Measurements from ENCODE around the gene NBEA.

The NBEA gene

DNA sequence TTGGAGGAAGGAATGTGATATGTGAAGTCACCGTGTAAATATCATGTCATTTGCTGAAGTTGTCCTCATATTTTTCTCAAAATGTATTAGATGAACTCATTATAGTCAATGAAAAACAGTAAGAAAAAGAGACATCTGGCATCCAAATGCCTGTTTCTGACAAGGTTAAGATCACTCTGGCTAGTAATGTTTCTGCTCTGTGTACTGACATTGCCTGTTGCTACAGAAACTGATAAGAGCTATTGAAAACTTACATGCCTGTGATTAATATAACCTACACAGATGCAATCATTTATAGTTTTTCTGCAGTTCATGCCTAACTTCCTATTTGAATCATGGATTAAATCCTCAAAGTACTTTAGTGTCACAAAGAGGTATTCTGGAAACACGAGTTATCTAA is 249.8 kb downstream of the NBEA start:
- DNase-seq, result no peak

DNA sequence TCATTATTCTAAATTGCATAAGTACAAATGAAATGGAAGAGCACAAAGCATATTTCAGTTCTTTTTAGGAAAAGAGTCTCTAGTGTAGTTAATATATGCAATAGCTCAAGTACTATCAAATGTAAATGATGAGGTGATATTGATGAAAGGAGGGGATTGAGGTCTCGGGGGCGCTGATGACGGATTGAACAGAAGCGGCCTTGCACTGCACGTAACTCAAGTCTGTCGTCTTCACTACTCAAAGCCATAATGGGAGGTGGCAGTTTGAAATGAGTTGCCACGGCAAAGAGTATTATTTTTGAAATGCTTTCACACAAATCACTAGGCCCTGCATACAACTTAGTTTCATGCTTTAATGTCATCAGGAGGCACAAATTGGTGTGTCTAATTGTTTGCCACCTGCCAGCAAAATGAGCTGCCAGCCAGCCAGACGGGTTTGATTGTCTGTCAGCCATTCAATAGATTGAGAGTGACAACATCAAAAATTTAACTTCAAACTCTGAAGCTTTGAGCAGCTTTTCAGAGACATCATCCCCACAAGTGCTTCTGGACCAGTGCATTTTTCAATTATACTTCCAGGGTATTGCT is 256.6 kb downstream of the NBEA start:
- no peak for DNase-seq

DNA sequence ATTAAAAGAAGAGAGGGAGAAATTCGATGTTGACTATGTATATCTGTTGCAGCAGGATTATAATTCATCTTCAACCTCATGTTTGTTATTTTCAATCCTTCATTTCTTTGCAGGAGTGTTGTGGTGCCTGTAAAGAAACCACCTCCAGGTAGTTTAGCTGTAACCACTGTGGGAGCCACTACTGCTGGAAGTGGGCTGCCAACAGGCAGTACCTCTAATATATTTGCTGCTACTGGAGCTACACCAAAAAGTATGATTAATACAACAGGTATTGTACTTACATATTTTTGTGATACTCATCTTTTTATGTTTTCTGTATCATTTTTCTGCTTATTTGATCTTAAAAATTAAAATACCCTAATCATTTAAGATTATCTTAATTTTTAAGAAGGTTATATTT is 266.5 kb downstream of the NBEA start:
- DNase-seq, result no peak

DNA sequence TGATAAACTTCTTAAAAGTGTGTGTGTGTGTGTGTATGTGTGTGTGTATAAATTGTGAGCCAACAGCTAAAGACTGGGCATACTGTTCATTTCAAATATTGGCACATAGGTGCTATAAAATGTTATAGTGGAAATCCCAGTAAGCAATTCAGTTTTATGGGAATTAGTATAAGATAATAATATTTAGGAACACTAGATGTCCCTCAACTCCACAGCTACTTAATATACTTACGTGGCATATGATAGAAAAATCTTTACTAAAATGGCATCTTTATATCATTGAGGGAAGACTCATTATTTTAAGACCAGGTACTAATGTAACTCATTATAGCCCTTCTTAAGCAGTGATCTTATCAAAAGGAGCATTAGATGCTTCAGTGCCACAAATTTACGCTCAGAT is 268.2 kb downstream of the NBEA start:
- no peak for DNase-seq

DNA sequence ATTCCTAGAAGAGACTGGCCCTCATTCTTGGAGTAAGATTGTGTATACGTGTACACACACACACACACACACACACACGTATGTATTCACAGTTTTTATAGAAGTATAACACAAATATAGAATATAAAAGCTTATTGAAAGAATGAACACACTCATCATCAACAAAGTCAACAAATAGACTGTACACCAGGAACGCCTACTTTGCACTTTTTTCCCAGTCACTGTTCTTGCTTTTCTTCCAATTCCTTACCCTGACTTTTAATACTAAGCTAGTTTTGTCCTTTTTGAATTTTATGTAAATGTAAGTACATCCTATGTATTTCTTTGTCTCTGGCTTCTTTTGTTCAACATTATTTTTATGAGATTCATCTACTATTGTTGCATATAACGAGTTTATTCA is 269.9 kb downstream of the NBEA start:
- no peak for DNase-seq

DNA sequence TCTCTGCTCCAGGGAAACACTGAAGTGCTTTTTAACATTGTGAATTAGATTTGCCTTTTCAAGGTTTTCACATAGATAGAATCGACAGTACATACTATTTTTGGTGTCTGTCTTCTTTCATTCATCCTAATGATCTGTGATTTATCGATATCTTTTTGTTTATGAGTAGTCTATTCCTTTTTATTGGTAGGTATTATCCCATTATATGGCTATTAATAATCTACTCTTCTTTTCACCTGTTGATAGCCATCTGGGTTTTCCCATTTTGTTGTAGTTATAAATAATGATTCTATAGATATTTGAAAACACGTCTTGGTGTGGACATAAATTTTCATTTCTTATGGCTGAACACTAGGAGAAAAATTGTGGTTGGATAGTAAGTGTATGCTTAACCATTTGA is 271.8 kb downstream of the NBEA start:
- no peak for DNase-seq

DNA sequence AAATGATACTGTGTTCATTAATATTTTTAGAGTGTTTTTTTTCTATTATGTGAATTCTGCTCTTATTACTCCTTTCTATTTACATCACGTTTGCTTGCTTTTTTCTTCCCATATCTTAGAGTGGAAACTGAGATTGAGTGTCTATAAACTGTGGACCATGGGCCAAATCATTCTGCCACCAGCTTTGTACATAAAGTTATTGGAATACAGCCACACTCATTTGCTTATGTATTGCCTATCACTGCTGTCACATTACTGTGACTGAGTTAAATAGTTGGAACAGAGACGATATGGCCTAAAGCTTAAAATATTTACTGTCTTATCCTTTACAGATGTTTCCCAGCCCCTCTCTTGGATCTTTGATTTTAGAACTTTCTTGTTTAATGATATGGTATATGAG is 274.1 kb downstream of the NBEA start:
- no peak for DNase-seq

DNA sequence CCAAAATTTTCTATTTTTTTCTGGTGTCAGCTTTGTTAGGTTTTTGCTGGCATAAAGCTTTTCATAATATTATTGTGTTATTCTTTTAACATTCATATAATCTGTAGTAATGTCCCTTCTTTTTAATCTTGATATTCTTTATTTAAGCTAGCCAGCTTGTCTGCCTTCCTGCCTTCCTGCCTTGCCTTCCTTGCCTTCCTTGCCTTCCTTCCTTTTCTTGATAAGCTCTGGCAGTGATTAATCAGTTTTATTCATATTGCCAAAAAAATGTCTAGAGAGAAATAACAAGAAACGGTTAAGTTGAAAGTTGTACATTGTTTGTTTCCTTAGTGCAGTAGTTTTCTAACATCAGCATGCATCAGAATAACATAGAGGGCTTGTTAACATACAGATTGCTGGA is 277.0 kb downstream of the NBEA start:
- no peak for DNase-seq

DNA sequence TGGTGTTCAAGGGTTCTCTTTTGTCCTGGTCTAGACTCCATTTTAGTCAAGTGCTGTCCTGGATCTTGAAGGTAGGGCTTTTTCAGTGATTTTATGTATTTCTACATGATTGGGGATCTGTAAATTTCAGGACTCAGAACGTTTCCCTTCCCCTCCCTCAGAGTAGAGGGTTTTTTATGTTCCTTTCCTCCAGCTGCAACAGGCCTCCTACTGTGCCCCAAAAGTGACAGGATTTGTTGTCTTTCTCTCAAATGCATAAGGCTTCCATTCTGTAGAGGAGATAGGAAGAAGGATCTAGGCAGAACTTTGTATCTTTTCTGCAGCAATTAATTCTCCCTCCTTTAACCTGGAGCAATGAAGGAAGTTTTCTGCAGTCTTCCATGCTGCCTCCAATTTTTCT is 283.1 kb downstream of the NBEA start:
- DNase-seq, result no peak

DNA sequence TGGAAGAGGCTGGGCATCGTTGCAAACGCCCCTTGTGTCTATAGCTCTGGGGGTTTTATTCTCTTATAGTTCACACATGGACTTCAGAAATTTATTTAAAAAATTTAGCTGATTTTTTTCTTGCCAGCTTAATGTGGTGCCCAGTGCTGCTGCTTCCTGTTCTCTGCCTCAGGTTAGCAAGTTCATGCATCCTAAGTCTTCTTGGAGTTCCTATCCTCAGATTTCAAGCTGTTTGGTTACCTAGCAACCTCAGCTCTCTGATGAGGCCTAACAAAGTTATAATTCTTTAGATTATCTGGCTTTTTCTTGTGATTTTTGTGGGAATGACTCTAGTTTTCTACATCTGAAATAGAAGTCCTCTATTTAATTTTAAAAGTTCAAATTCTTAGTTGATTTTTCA is 283.5 kb downstream of the NBEA start:
- DNase-seq, result no peak

DNA sequence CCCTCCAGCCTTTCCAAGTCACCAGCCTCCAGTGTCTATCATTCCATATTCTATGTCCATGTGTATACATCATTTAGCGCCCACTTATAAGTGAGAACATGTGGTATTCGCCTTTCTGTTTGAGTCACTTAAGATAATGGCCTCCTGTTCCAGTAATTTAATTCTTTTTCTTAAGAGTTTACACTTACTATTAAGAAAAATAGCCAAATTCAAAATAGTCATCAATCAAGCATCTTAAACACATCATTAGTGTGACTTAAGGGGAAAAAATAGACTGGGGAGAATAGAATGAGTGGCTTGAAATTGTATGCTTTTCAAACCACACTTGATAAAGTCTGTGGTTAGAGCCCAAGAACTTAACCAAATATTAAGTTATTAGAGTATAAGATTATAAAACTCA is 286.5 kb downstream of the NBEA start:
- no peak for DNase-seq

DNA sequence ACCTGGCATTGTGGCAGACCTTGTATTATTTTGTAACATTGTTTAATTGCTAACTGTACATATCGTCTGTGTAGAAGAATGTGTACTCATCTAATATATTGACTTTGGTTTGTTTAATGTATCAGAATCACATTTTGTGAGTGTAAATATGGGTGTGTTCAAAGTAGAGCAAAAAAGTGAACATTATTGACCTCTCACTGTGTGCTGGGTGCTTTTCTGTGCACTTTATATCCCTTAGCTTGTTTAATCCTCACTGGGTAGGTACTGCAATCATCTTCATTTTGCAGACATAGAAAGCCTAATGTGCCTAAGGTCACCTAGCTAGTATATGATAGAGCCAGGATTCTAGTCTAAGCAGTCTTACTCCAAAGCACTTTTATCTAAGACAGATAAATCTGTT is 289.4 kb downstream of the NBEA start:
- no peak for DNase-seq

DNA sequence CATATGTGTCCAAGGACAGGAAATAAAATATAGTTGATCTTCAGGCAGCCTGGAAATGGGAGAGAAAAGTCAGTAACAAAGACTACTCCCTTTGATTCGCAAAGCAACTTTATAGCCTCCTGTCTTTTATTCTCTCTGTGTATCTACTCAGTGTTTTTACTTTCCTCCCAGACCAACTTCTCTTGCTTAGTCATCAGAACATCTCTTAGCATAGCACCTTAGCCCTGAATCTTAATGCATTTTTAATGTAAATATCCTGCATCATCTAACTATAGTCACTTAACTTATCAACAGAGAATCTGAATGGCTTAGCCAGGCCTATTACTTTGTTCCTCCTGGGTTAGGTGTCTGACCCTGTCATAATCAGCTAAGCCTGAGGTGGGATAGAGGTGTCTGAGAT is 296.2 kb downstream of the NBEA start:
- DNase-seq, result no peak

DNA sequence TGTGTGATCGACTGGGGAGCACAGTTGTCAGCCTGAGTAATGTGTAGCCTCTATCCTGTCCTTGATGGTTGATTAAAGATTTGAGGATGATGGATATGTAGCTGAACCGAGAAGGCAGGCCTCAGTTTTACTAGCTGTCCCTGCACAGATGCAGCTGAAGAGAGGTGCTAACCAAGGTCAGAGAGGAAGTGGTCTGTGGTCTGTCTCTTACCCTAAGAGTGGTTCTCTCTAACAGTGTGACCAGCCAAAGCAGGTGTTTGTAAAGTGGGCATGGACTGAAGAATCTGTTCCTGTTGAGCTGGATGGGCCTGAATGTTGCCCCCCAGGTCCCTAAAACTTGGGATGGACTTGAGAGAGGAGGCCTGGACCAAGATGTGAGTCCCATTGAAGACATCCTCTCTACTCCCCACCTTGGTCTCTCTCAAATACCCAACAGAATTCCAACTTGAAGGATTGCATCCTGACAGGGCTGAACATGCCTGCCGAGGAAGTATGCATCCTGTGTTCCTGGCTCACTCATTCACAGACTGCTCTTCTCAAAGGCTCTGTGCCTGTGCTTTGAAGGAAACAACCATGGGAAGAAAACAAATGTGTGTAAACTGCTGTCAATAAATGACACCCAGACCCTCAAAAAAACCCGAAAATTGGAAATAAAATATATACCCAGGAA is 310.6 kb downstream of the NBEA start:
- DNase-seq, result no peak

DNA sequence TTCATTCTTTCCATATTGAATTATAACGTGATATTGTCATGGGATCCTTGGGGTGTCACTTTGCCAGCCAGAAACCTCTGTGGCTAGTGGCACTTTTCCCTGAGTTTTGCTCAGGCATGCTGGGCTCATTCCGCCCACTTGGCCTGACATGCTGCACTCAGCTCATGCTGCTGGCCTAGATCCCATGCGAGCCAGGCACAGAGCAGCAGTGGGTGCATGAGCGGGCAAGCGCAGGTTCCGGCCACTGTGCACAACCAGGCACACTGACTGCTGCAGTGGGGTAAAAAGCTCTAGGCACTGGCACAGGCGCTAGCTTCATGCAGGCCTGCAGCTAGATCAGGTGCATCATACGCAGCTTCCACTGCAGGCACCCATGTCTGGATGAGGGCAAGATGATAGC is 313.2 kb downstream of the NBEA start:
- DNase-seq, result no peak

DNA sequence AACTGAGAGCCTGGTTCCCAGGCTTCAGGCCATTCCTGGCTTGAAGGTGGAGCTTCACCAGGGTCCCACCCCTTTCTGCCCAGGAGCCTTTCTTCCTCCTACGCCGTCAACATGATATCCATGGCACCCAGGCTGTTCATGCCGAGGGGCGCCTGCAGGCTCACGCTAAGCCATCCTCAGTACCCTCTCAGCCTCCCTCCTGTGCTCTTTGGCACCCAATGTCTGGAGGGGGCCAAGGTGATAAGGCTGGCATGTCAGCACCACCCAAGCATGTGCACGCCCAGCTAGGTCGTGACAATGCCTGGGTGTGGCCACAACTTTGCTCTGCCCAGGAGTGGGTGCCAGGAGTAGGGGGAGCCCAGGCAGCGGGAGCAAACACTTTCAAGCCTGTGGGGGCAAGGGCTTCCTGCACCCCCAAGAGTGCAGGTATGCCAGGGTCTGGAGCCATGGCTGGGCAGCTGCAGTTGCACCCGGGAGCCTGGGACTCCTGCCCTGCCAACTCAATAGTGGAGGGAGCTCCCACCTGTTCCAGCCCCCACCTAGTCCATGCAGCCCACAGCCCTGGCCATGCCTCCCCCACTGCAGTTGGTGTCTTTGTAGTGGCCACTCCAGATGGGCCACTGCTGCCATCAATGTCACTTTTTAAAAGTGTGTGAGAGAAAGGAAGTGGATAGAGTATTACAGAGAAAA is 314.5 kb downstream of the NBEA start:
- no peak for DNase-seq

DNA sequence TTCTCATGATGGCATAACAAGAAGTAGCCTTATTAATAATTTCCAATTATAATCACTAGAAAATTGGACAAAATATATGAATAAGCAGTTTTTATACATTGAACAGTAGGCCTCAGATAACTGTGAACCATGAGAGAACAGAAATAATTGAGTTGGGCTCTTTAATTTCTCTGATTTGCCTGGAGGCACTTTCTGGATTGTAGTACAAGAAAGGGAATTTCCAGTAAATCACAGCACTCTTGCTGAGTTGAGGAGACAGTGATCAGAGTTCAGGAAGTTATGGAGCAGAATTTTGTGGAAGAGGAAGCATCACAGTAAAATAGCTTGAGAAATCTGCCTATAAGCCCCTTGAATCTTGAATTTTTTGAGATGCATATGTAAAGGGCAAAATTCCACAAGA is 318.2 kb downstream of the NBEA start:
- DNase-seq, result no peak

DNA sequence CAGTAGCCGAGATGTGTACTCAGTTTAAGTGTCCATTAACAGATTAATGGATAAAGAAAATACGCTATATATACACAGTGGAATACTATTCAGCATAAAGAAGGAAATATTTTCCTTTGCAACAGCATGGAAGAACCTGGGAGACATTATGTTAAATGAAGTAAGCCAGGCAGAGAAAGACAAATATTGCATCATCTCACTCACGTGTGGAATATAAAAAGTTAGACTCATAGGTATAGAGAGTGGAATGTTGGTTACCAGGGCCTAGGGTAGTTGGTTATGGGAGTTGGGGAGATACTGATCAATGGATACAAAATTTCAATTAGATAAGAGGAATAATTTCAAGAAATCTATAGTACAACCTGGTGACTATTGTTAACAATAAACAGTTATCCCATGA is 324.3 kb downstream of the NBEA start:
- DNase-seq, result no peak

DNA sequence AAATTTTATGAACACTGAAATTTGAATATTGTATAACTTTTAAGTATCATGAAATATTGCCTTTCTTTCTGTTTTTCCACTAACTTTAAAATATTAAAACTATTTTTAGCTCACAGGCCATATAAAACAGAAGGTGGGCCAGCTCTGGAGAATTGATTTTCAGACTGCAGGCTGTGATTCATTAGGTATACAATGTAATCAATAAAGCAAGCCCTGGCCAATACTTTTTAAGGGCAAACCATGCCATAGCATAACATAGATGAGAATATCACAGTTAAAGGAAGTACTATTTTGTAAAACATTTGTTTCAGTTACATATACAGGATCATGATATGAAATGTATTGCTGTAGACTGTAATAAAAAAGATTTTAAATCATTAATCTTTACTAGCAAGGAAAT is 336.8 kb downstream of the NBEA start:
- no peak for DNase-seq

DNA sequence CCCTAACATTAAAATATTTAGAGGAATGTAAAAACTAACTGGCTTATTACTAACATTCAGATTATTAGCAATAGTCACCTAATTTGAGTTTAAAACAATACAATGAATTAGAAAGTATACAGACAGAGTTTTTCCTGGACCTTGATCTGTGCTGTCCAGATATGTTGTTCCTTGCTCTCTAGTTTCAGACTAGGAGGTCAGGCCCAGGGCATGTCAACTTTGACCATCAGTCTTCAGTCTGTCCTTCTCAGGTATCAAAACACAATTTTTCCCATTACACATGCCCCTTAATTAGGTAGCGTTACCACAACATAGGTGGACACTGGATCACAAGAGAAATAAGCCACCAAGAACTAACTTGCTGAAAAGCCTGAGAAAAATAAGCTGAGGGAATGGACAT is 337.4 kb downstream of the NBEA start:
- no peak for DNase-seq

DNA sequence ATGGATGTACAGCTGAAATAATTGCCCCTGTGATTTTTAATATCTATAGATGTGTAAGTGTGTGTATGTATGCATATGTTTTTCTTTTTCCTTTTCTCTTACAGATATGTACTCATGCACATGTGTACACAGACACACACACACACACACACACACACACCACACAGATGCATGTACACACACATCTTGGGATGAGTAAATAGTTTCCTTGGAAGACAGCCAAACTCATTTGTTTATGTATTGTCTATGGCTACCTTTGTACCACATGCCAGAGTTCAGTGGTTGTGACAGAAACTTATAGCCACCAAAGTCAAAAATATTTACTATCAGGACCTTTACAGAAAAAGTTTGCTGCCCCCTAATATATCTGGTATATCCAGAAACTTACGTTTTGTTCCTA is 341.8 kb downstream of the NBEA start:
- no peak for DNase-seq

DNA sequence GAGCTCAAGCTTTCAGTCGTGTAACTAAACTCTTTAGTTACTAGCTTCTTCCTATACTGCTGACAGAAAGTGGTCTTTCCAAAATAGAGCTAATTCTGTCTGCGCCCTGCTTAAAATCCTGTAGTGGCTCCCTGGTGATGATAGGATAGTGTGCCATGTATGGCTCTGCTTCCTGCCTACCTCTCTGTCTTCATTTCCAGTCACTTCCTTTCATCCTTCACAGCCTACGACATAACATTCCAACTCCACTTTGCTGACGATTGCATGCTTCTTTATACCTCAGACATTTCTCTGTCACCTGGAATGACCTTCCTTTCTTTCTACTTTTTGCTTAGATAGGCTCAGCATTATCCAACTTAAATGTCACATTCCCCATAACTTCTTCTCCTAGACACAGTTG is 343.6 kb downstream of the NBEA start:
- no peak for DNase-seq

DNA sequence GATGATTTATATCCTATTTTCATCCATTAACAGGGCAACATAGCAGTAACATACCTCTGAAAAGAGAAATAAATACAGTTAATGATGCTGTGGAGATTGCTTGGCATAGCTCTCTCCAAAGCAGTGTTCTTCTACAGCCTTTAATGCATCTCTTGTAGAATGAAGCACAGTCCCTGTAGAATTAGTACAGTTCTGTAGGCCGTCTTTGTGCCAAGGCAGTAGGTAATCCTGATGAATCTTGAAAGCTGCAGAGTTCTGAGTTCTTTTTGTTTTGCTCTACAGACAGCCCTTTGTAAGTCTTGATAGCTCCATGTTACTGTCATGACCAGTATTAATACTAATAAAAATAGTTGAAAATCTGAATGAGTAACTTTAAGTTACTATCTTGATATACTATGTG is 350.3 kb downstream of the NBEA start:
- no peak for DNase-seq

DNA sequence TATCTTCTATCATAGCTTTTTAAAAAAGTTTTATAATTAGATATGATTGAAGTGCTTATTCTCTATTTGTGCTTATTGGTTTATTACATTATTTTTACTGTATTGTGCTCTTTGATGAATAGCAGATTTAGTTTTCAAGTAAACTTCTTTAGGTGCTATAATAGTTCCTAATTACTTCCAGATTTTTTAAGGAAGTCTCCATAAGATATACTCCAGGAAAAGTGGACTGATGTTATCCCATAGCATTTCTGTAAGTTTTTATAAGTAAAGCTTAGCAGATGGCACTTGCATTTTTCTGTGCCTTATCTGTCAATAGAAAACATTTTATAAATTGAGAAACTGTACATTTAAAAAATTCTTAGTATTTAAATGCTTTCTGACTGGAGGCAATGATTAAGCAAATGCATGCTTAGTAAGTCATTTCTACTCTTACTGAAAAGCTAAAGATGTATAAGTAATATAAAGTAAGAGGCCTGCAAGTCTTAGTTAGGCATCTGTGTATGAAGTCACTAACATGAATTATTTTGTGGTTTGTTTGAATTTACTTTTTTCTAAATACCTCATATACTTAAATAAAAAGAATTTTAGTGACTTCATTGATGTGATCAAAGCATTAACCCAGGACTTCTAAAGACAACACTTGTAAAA is 351.6 kb downstream of the NBEA start:
- DNase-seq, result no peak
